ENCODE measurements around the gene GABRG3.

The GABRG3 gene

DNA sequence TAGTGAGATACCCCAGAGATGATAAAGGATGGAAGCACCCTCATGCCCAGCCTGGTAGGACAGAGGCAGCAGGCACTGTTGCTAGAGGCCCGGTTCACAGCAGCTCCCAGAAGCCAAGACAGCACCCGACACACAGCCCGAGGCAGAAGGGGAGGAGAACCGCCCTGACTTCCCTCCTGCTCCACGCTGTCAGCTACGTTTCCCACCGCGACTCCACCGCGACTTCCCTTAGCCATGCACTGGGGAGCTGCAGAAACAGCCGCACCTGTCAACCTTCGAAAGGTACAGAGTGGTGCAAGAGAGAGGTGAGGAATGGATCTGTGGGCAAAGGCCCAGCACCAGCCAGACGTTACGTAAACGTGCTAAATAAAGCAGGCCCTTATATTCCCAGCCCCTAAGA, 529.2 kb downstream of the GABRG3 start:
- no peak for DNase-seq (ENCODE audit: low read depth)
- TF ChIP-seq, protein P1, sequence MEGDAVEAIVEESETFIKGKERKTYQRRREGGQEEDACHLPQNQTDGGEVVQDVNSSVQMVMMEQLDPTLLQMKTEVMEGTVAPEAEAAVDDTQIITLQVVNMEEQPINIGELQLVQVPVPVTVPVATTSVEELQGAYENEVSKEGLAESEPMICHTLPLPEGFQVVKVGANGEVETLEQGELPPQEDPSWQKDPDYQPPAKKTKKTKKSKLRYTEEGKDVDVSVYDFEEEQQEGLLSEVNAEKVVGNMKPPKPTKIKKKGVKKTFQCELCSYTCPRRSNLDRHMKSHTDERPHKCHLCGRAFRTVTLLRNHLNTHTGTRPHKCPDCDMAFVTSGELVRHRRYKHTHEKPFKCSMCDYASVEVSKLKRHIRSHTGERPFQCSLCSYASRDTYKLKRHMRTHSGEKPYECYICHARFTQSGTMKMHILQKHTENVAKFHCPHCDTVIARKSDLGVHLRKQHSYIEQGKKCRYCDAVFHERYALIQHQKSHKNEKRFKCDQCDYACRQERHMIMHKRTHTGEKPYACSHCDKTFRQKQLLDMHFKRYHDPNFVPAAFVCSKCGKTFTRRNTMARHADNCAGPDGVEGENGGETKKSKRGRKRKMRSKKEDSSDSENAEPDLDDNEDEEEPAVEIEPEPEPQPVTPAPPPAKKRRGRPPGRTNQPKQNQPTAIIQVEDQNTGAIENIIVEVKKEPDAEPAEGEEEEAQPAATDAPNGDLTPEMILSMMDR (IDR thresholded peaks at IDR 0.05; ENCODE audit: insufficient read depth, low read depth, low read length, missing control alignments) = no peak
- no peak overlapping the region for H3K4me3 ChIP-seq (ENCODE audit: low read depth, low read length)

DNA sequence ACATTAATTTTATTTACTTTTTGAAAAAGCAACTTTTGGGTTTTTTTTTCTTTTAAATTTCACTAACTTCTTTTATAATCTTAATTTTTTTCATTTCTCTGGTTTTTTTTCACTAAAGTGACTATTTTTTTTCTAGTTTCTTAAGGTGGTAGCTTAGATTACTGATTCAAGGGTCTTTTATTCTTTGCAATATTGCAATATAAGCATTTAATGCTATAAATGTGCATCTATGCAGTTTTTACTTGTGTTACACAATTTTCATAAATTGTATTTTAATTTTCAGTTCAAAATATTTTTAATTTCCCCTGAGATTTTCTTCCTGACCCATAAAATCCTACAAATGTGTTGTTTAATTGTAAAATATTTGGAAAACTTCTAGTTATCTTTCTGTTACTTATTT, 535.8 kb downstream of the GABRG3 start:
- TF ChIP-seq, protein P1 (IDR thresholded peaks at IDR 0.05; ENCODE audit: insufficient read depth, low read depth, low read length, missing control alignments) = no peak
- no peak for DNase-seq (ENCODE audit: low read depth)
- no peak overlapping the region for H3K4me3 ChIP-seq (ENCODE audit: low read depth, low read length)

DNA sequence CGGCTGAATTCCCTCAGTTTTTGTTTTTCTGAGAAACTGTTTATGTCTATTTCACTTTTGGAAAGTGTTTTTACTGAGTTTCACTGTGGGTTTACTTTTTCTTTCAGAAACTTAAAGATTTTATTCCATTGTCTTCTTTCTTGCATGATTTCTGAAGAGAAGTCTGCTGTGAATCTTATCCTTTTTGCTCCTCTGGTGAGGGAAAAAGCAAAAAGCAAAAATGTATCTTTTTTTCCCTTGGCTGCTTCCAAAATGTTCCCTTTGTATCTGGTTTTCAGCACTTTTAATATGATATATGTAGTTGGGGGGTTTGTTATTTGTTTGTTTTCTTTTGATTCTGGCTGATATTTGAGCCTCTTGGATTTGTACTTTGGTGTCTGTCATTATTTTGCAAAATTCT, 538.0 kb downstream of the GABRG3 start:
- no peak overlapping the region for H3K4me3 ChIP-seq (ENCODE audit: low read depth, low read length)
- TF ChIP-seq, protein P1 (IDR thresholded peaks at IDR 0.05; ENCODE audit: insufficient read depth, low read depth, low read length, missing control alignments) = no peak
- no peak for DNase-seq (ENCODE audit: low read depth)

DNA sequence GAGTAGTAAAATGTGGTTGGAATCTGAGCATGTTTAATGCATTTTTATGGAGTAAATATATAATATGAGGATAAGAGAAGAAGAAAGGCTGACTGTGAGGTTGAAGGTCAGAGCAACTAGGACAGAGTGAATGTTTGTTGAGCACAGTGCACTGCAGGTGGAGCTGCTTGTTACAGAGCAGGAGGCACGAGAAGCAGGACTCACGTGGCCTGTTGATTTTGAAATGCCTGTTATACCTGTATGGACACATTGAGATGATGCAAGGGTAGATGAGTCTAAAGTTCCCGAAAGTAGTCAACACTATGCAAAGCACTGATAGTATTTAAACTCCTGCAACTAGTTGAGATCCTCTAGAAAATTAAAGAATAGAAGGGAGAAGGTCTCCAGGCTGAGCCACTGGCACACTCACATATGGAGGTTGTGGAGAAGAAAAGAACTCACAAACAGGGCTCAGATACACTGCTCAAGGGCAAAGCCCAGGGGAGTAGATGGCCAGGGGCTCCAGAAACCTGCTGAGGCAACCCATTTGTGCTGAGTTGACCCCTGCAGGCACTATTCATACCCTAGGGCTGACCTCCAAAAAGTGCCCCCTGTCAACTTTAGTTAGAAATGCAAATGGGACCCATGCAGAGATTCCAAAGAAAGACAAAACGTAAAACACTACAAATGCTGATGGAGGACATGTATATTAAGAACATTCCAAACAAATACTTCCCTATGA, 541.5 kb downstream of the GABRG3 start:
- no peak for DNase-seq (ENCODE audit: low read depth)
- TF ChIP-seq, protein P1 (IDR thresholded peaks at IDR 0.05; ENCODE audit: insufficient read depth, low read depth, low read length, missing control alignments) = no peak
- H3K4me3 ChIP-seq (ENCODE audit: low read depth, low read length) = no peak overlapping the region

DNA sequence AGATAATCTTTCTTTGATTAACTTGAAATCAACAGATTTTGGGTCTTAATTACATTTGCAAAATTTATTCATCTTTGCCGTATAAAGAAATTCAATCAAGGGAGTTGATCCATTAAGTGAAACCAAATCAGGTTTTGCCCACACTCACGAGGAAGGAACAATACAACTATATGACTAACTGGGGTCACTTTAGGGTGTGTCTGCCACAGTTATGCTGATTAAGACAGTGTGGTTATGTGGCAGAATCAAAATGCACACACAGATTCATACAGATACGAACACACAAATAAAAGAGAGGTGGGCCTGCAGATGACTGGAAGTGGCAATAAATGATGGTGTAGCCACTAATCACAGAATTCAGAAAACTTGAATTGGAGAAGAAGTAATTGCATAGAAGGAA, 543.5 kb downstream of the GABRG3 start:
- H3K4me3 ChIP-seq (ENCODE audit: low read depth, low read length) = no peak overlapping the region
- no peak for DNase-seq (ENCODE audit: low read depth)
- TF ChIP-seq, protein P1 (IDR thresholded peaks at IDR 0.05; ENCODE audit: insufficient read depth, low read depth, low read length, missing control alignments) = no peak

DNA sequence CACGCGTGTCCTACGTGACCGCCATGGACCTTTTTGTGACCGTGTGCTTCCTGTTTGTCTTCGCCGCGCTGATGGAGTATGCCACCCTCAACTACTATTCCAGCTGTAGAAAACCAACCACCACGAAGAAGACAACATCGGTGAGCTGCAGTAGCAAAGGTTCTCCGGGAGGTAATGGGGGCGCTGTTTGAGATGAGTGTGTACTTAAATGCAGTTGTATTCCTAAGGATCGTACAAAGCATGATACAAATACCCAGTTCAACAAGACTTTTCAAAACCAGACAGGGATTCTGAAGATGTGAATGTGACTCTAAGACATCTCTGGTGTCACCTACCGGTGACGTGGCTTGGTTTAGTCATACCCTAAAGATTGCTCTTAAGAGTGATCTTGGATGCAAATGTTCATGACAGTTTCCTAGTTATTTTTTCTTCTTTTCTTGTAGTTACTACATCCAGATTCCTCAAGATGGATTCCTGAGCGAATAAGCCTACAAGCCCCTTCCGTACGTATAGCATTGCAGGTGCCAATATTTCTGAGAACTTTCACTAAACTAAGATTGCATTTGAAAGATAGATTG, 556.6 kb downstream of the GABRG3 start:
- H3K4me3 ChIP-seq (ENCODE audit: low read depth, low read length) = no peak overlapping the region
- TF ChIP-seq, protein P1 (IDR thresholded peaks at IDR 0.05; ENCODE audit: insufficient read depth, low read depth, low read length, missing control alignments) = no peak
- no peak for DNase-seq (ENCODE audit: low read depth)

DNA sequence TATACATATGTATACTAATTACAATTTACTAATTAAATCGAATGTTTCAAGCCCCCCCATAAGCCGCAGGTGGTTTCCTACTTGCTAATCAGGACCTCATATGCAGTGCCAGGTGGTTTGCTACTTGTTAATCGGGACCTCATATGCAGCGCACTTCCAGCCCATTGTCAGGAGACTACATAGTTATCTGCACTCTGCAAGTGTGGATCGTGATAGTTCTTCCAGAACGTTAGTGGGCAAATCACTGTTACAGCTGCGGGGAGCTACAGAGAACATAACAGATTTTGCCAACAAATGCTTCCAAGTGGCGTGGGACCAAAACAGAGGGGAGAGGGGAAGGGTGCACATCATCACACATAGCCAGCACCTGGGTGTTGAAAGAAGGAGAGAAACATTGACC, 558.4 kb downstream of the GABRG3 start:
- TF ChIP-seq, protein P1 (IDR thresholded peaks at IDR 0.05; ENCODE audit: insufficient read depth, low read depth, low read length, missing control alignments) = no peak
- H3K4me3 ChIP-seq (ENCODE audit: low read depth, low read length) = no peak overlapping the region

More for the DNA sequence above, 558.4 kb downstream of the GABRG3 start:
- DNase-seq (ENCODE audit: low read depth) = no peak

Measured in GM12865 (cell line).